ENCODE results near the gene RHBDL3. TPM values are rescaled to one million over a fixed set of nuclear protein-coding genes. Genes with fewer than 3 reads are reported as not detected.

Gene RHBDL3
- total and polyA plus RNA-seq, 10 of the 15 experiments (the other 5 are each of a cell fraction or from before 2014, with no cell fraction given), result 0.04 to 0.24 (median 0.04) TPM; not detected in 5

GRCh38 chr17:32261417-32261736 is 4.3 kb upstream of the RHBDL3 start:
- BruUV-seq (replicated peaks), result no TSS peak

More at GRCh38 chr17:32261417-32261736, 4.3 kb upstream of the RHBDL3 start:
- ATAC-seq (no peak), DNase-seq (ENCODE audit: low read depth, low spot score) (no peak), FAIRE-seq (no peak)
- TF ChIP-seq IRF4 (IDR thresholded peaks at IDR 0.05; ENCODE audit: low read depth, low read length) (no peak), ZNF207 (IDR thresholded peaks at IDR 0.05; ENCODE audit: borderline replicate concordance) (no peak), RAD21 (IDR thresholded peaks at IDR 0.05; ENCODE audit: insufficient read depth, low read depth, low read length) (no peak), ZNF592 (IDR thresholded peaks at IDR 0.05) (no peak), PKNOX1 (IDR thresholded peaks at IDR 0.05) (no peak)
- CTCF ChIA-PET, result interaction anchor here (1.4 to 3.2 kb wide), 2 partner anchors 8 to 57 kb away, joined by 8 to 11 read pairs; no protein-coding TSS in a partner anchor
- Histone ChIP-seq H3K79me2 (ENCODE audit: control insufficient read depth, insufficient read depth, low read length) (no peaks in the 10 kb centered on the region), H3K4me3 (no peak overlapping the region), H3K9ac (ENCODE audit: control insufficient read depth, insufficient read depth, low read length) (no peak overlapping the region), H3K27me3 (replicated peaks in 1 of 2; ENCODE audit: control insufficient read depth in 2 of 2, insufficient read depth in 2 of 2, low read length in 1 of 2) (peaks cover 8 to 20% of the 10 kb centered on the region in 2 experiments), H3K4me2 (ENCODE audit: control insufficient read depth, insufficient read depth) (no peak overlapping the region), H4K20me1 (ENCODE audit: control insufficient read depth, insufficient read depth) (no peaks in the 10 kb centered on the region), H3K27ac (ENCODE audit: control insufficient read depth, insufficient read depth) (no peak overlapping the region), H3K9me3 (replicated peaks; ENCODE audit: control insufficient read depth, insufficient read depth, low read length) (no peaks in the 10 kb centered on the region), H3K4me1 (ENCODE audit: control insufficient read depth, insufficient read depth, low read length) (no peaks in the 10 kb centered on the region; the same call in 1 of the 2 replicates), H3K36me3 (ENCODE audit: control insufficient read depth in 2 of 2, insufficient read depth in 2 of 2, low read length in 1 of 2) (no peaks in the 10 kb centered on the region), H2AFZ (ENCODE audit: control insufficient read depth, low read depth, low read length) (no peak overlapping the region)
- 20% methylated on average over 7 of the region's 7 CpGs for WGBS (ENCODE audit: insufficient coverage, insufficient replicate concordance, low lambda C conversion rate, missing lambda C conversion rate)
- SMC1A ChIA-PET (ENCODE audit: uncharacterized antibody, unreplicated experiment), result interaction anchor here (1.2 kb wide), 1 partner anchor 54 kb away, joined by 3 read pairs; no protein-coding TSS in a partner anchor
- RAD21 ChIA-PET (ENCODE audit: unreplicated experiment), result no interaction called here
- POLR2A ChIA-PET, result interaction anchor here (0.8 to 1.6 kb wide), 2 partner anchors 17 to 50 kb away, joined by 3 read pairs; no protein-coding TSS in a partner anchor
- intact Hi-C loops (cut with micrococcal nuclease; ENCODE audit: unreplicated experiment) (no loop called here), in situ Hi-C loops (cut with MboI) (no loop called here)
